ENCODE measurements around the gene EVA1A.

DNA sequence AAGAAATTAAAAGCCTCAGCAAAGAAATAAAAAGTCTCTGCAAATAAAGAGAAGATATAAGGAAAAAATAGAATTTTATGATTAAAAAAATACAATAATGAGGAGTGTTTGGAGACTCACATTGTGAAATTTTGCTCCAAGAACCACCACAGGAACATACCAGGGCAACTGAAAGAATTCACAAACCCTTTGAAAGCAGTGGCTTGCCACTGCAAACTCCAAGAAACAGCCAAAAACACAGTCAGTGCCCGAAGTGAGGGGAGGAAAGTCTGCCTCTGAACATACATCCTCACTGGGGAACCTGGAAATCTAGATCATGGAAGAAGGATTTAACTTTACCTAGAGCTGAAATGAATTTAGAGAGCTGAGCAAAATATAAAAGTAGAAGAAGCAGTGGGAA lies 33.1 kb downstream of the EVA1A start:
- TF ChIP-seq, protein P1, sequence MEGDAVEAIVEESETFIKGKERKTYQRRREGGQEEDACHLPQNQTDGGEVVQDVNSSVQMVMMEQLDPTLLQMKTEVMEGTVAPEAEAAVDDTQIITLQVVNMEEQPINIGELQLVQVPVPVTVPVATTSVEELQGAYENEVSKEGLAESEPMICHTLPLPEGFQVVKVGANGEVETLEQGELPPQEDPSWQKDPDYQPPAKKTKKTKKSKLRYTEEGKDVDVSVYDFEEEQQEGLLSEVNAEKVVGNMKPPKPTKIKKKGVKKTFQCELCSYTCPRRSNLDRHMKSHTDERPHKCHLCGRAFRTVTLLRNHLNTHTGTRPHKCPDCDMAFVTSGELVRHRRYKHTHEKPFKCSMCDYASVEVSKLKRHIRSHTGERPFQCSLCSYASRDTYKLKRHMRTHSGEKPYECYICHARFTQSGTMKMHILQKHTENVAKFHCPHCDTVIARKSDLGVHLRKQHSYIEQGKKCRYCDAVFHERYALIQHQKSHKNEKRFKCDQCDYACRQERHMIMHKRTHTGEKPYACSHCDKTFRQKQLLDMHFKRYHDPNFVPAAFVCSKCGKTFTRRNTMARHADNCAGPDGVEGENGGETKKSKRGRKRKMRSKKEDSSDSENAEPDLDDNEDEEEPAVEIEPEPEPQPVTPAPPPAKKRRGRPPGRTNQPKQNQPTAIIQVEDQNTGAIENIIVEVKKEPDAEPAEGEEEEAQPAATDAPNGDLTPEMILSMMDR (IDR thresholded peaks at IDR 0.05): no peak
- TF ChIP-seq POLR2A (IDR thresholded peaks at IDR 0.05): no peak

Measured in transverse colon (tissue), 3 donors.